ENCODE results near the gene ARPC2. TPM values are rescaled to one million over a fixed set of nuclear protein-coding genes. Genes with fewer than 3 reads are reported as not detected.

The ARPC2 gene
- total and polyA plus RNA-seq, 7 donors = 235 to 517 (median 267) TPM

DNA sequence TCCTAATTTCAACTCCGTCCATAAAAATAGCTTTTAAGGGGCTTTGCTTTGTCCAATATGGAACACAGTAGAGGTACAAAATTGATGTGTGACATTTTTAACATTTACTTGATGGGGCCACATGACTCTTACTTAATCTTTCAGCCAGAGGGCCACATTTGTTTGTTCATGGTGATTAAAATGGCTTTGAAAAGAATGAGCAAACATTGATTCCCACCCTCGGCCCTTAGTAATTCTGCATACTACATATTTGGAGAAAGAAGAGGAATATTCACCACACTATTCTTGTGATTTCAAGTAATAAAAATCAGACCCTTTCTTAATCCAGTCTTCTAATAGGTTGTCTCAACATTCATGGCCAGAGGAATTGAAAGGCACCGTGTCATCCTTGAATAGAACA lies 17.5 kb downstream of the ARPC2 start:
- intact Hi-C loops (cut with DNase I) = no loop called here
- H3K4me3 ChIP-seq = no peak overlapping the region
- peaks cover 16 to 98% (median 56%) of the 10 kb centered on the region in 4 donors for H3K36me3 ChIP-seq
- H3K27me3 ChIP-seq = no peaks in the 10 kb centered on the region
- 45 to 53% methylated on average over 3 of the region's 3 CpGs for WGBS, 2 donors
- no peaks in the 10 kb centered on the region for H3K9me3 ChIP-seq
- TF ChIP-seq POLR2AphosphoS5 (IDR thresholded peaks at IDR 0.05) (no peak), POLR2A (IDR thresholded peaks at IDR 0.05) (no peak), EP300 (IDR thresholded peaks at IDR 0.05) (no peak)
- TF ChIP-seq, protein P1, sequence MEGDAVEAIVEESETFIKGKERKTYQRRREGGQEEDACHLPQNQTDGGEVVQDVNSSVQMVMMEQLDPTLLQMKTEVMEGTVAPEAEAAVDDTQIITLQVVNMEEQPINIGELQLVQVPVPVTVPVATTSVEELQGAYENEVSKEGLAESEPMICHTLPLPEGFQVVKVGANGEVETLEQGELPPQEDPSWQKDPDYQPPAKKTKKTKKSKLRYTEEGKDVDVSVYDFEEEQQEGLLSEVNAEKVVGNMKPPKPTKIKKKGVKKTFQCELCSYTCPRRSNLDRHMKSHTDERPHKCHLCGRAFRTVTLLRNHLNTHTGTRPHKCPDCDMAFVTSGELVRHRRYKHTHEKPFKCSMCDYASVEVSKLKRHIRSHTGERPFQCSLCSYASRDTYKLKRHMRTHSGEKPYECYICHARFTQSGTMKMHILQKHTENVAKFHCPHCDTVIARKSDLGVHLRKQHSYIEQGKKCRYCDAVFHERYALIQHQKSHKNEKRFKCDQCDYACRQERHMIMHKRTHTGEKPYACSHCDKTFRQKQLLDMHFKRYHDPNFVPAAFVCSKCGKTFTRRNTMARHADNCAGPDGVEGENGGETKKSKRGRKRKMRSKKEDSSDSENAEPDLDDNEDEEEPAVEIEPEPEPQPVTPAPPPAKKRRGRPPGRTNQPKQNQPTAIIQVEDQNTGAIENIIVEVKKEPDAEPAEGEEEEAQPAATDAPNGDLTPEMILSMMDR (IDR thresholded peaks at IDR 0.05) = no peak
- no peak for DNase-seq
- H3K27ac ChIP-seq = no peak overlapping the region
- peaks cover 0 to 29% (median 16%) of the 10 kb centered on the region in 4 donors for H3K4me1 ChIP-seq

DNA sequence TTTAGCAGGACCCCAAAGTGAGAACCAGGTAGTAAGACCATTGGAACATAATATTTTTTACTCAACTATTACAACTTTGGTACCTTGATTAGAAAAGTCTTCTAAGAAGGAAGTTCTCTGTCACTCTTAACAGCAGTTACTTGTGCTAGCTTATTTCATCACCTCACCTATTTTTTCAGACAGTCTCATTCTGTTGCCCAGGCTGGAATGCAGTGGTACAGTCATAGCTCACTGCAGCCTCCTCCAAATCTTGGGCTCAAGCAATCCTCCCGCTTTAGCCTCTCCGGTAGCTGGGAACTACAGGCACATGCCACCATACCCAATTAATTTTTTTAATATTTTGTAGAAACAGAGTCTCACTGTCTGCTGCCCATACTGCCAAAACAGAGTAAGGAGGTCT lies 18.0 kb downstream of the ARPC2 start:
- H3K36me3 ChIP-seq = peaks cover 17 to 98% (median 61%) of the 10 kb centered on the region in 4 donors
- peaks cover 0 to 24% (median 14%) of the 10 kb centered on the region in 4 donors for H3K4me1 ChIP-seq
- TF ChIP-seq POLR2AphosphoS5 (IDR thresholded peaks at IDR 0.05) = no peak
- TF ChIP-seq EP300 (IDR thresholded peaks at IDR 0.05) = no peak
- H3K27ac ChIP-seq = no peak overlapping the region
- 98 to 99% methylated on average over 2 of the region's 2 CpGs for WGBS, 2 donors
- intact Hi-C loops (cut with DNase I) = no loop called here
- no peaks in the 10 kb centered on the region for H3K9me3 ChIP-seq
- DNase-seq = no peak
- H3K27me3 ChIP-seq = no peaks in the 10 kb centered on the region
- H3K4me3 ChIP-seq = no peak overlapping the region

DNA sequence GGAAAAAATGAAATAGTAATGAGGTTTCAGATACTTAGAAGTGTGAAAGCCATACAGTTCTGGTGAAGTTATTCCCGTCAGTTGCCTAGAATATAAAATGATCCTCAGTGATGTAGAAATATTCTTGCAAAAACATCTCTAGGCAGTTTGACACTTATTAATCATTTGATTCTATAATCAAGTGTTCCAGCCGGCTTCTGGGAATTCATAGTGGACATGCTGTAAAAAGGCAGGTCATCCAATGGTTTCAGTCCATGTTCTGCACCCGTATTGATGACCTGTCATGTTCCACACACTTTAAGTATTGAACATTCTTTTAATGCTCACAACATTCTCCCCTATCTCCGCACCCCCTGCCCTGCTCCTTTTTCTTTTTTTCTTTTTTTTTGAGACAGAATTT lies 19.8 kb downstream of the ARPC2 start:
- Histone ChIP-seq H3K27me3 (no peaks in the 10 kb centered on the region), H3K4me1 (peaks cover 0 to 13% (median 5%) of the 10 kb centered on the region in 4 donors), H3K9me3 (no peaks in the 10 kb centered on the region), H3K27ac (no peak overlapping the region), H3K4me3 (no peak overlapping the region), H3K36me3 (peaks cover 28 to 98% (median 58%) of the 10 kb centered on the region in 4 donors)
- 93 to 96% methylated on average over 4 of the region's 4 CpGs for whole genome bisulfite sequencing, 2 donors
- no peak for DNase-seq
- intact Hi-C loops (cut with DNase I) = no loop called here
- TF ChIP-seq, protein P1 (IDR thresholded peaks at IDR 0.05) = no peak
- no peak for TF ChIP-seq POLR2AphosphoS5 (IDR thresholded peaks at IDR 0.05)
- TF ChIP-seq EP300 (IDR thresholded peaks at IDR 0.05) = no peak
- TF ChIP-seq POLR2A (IDR thresholded peaks at IDR 0.05) = no peak

DNA sequence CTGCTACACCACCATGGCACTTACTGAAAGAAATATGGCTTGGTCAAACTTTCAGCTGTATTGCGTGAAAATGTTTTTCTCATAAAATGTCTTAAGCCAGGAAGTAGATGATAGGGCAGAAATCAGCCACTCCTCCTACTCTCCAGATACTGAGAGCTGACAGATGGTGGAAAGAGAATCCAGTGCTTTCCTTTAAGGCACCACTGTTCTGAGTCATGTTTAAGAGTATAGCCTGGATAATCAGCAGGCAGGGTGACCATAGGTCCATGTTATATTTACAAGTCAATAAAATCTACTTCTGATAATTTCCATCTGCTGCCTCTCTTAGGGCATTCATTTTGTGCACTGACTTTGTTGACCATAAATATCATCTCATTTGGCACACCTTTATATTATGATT lies 21.9 kb downstream of the ARPC2 start:
- intact Hi-C loops (cut with DNase I) = no loop called here
- H3K27ac ChIP-seq = no peak overlapping the region
- 68 to 92% methylated on average over 1 of the region's 1 CpG for WGBS, 2 donors
- no peak overlapping the region for H3K4me3 ChIP-seq
- peaks cover 0 to 9% (median 3%) of the 10 kb centered on the region in 4 donors for H3K4me1 ChIP-seq
- TF ChIP-seq EP300 (IDR thresholded peaks at IDR 0.05) (no peak), POLR2AphosphoS5 (IDR thresholded peaks at IDR 0.05) (no peak), POLR2A (IDR thresholded peaks at IDR 0.05) (no peak)
- TF ChIP-seq, protein P1 (IDR thresholded peaks at IDR 0.05) = no peak
- H3K27me3 ChIP-seq = no peaks in the 10 kb centered on the region
- H3K36me3 ChIP-seq = peaks cover 34 to 94% (median 51%) of the 10 kb centered on the region in 4 donors
- no peak for DNase-seq
- H3K9me3 ChIP-seq = no peaks in the 10 kb centered on the region

DNA sequence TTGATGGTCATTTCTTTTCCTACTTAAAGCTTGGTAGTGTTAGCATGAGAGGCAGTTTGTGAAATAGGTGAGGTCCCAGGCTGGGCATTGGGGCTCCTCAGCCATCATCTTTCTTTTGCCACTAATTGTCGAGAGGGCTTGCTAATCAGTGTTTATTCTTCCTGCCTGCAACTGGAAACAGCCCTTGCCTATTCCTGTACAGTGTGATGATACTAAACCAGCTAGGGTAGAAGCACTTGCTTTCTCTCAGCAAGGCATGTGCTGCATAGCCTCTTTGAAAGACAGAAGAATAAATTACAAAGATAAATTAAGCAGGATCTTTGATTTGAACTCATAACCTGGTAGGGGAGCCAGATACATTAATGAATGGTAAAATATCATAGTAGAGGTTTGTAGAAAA lies 27.2 kb downstream of the ARPC2 start:
- no peak for DNase-seq
- Histone ChIP-seq H3K27me3 (no peaks in the 10 kb centered on the region), H3K36me3 (peaks cover 39 to 92% (median 68%) of the 10 kb centered on the region in 4 donors), H3K9me3 (no peaks in the 10 kb centered on the region), H3K27ac (no peak overlapping the region), H3K4me3 (no peak overlapping the region), H3K4me1 (peaks cover 0 to 12% (median 5%) of the 10 kb centered on the region in 4 donors)
- TF ChIP-seq POLR2A (IDR thresholded peaks at IDR 0.05) (no peak), POLR2AphosphoS5 (IDR thresholded peaks at IDR 0.05) (no peak), EP300 (IDR thresholded peaks at IDR 0.05) (no peak)
- TF ChIP-seq, protein P1 (IDR thresholded peaks at IDR 0.05) = no peak
- WGBS, 2 donors = 80 to 87% methylated on average over 1 of the region's 1 CpG
- intact Hi-C loops (cut with DNase I) = no loop called here
